ENCODE results near the gene LCE2A.

DNA sequence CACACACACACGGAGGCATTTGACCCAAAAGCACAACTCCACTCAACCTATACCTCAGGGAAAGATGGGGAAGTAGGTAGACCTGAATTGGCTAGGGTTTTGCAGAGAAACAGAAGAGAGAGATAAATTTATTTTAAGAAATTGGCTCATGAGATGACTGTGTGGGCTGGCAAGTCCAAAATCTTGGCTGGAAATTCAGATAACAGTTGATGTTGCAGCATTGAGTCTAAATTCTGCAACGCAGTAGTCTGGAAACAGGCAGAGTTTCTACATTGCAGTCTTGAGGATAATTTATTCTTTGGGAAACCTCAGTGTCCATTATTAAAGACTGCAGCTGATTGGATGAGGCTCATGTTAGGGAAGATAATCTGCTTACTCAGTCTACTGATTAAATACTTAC, 16.5 kb upstream of the LCE2A start:
- TF ChIP-seq, protein P1, sequence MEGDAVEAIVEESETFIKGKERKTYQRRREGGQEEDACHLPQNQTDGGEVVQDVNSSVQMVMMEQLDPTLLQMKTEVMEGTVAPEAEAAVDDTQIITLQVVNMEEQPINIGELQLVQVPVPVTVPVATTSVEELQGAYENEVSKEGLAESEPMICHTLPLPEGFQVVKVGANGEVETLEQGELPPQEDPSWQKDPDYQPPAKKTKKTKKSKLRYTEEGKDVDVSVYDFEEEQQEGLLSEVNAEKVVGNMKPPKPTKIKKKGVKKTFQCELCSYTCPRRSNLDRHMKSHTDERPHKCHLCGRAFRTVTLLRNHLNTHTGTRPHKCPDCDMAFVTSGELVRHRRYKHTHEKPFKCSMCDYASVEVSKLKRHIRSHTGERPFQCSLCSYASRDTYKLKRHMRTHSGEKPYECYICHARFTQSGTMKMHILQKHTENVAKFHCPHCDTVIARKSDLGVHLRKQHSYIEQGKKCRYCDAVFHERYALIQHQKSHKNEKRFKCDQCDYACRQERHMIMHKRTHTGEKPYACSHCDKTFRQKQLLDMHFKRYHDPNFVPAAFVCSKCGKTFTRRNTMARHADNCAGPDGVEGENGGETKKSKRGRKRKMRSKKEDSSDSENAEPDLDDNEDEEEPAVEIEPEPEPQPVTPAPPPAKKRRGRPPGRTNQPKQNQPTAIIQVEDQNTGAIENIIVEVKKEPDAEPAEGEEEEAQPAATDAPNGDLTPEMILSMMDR (conservative IDR thresholded peaks at IDR 0.05; ENCODE audit: low read length) = no peak
- no peak for TF ChIP-seq EZH2phosphoT487 (IDR thresholded peaks at IDR 0.05; ENCODE audit: borderline replicate concordance)

Data from Loucy (cell line).